Measurements from ENCODE around the gene CRIM1. TPM values are rescaled to one million over a fixed set of nuclear protein-coding genes. Genes with fewer than 3 reads are reported as not detected.

The CRIM1 gene
- total and polyA plus RNA-seq, 10 donors: 7.1 to 213 (median 110) TPM

- H3K36me3 ChIP-seq: no peaks in the 10 kb centered on the region
- DNase-seq: no peak
- H3K27ac ChIP-seq: peak overlapping the region in 1 of 8 donors; percentile 18
- H3K9me3 ChIP-seq: no peaks in the 10 kb centered on the region
- WGBS, 5 donors: 77 to 91% (median 80%) methylated on average over 3 of the region's 3 CpGs
- TF ChIP-seq POLR2AphosphoS5 (IDR thresholded peaks at IDR 0.05): no peak
- TF ChIP-seq CTCF (IDR thresholded peaks at IDR 0.05 in 8 of 11, conservative IDR thresholded peaks at IDR 0.05 in 3 of 11): no peak
- H3K4me3 ChIP-seq: no peak overlapping the region
- intact Hi-C loops (cut with DNase I; ENCODE audit: low total_unique reads): loop anchor here (5.0 to 10.0 kb wide), 2 partner anchors 122 to 155 kb away; no protein-coding TSS in a partner anchor
- H3K27me3 ChIP-seq (replicated peaks in 1 of 7): peaks cover 0 to 31% (median 5%) of the 10 kb centered on the region in 7 donors
- H3K4me1 ChIP-seq: peaks cover 24 to 58% (median 45%) of the 10 kb centered on the region in 6 donors
These were observed 2.9 kb upstream of the CRIM1 start for GRCh38 chr2:36352701-36353100.

GRCh38 chr2:36354811-36355150 lies 797 bp upstream of the CRIM1 start:
- TF ChIP-seq POLR2AphosphoS5 (IDR thresholded peaks at IDR 0.05): no peak
- no peak for TF ChIP-seq CTCF (IDR thresholded peaks at IDR 0.05 in 8 of 11, conservative IDR thresholded peaks at IDR 0.05 in 3 of 11)
- no peak for TF ChIP-seq POLR2A (IDR thresholded peaks at IDR 0.05)
- intact Hi-C loops (cut with DNase I; ENCODE audit: low total_unique reads): loop anchor here (5.0 to 10.0 kb wide), 2 partner anchors 120 to 153 kb away; no protein-coding TSS in a partner anchor
- H3K27ac ChIP-seq: peak overlapping the region in 7 of 8 donors; percentile 63 to 88 (median 85)
- whole genome bisulfite sequencing, 5 donors: 42 to 58% (median 47%) methylated on average over 11 of the region's 11 CpGs
- H3K4me3 ChIP-seq: peak overlapping the region; percentile 48 to 90 (median 75)
- peaks cover 29 to 78% (median 66%) of the 10 kb centered on the region in 6 donors for H3K4me1 ChIP-seq
- H3K27me3 ChIP-seq (replicated peaks in 1 of 7): peaks cover 0 to 44% (median 5%) of the 10 kb centered on the region in 7 donors
- H3K36me3 ChIP-seq: no peaks in the 10 kb centered on the region
- no peak for DNase-seq
- H3K9me3 ChIP-seq: no peaks in the 10 kb centered on the region

- Histone ChIP-seq H3K9me3 (no peaks in the 10 kb centered on the region), H3K4me3 (peak overlapping the region; percentile 48 to 90 (median 75)), H3K27me3 (replicated peaks in 1 of 7) (peaks cover 0 to 44% (median 5%) of the 10 kb centered on the region in 7 donors), H3K4me1 (peaks cover 29 to 90% (median 70%) of the 10 kb centered on the region in 6 donors), H3K27ac (peak overlapping the region; percentile 67 to 88 (median 86)), H3K36me3 (no peaks in the 10 kb centered on the region)
- TF ChIP-seq CTCF (IDR thresholded peaks at IDR 0.05 in 8 of 11, conservative IDR thresholded peaks at IDR 0.05 in 3 of 11) (no peak), POLR2AphosphoS5 (IDR thresholded peaks at IDR 0.05) (no peak), POLR2A (IDR thresholded peaks at IDR 0.05) (no peak)
- WGBS, 5 donors: 0 to 2% (median 1%) methylated on average over 12 to 54 of the region's 55 CpGs
- intact Hi-C loops (cut with DNase I; ENCODE audit: low total_unique reads): loop anchor here (10.0 kb wide), 1 partner anchor 119 kb away; no protein-coding TSS in a partner anchor
- DNase-seq: no peak
These were observed 316 bp downstream of the CRIM1 start for GRCh38 chr2:36355890-36356297.

GRCh38 chr2:36356298-36356989 lies 866 bp downstream of the CRIM1 start:
- peaks cover 33 to 95% (median 73%) of the 10 kb centered on the region in 6 donors for H3K4me1 ChIP-seq
- peak; percentile 86 for DNase-seq
- 0 to 2% (median 0%) methylated on average over 22 to 74 of the region's 74 CpGs for WGBS, 5 donors
- no peak for TF ChIP-seq POLR2A (IDR thresholded peaks at IDR 0.05)
- TF ChIP-seq POLR2AphosphoS5 (IDR thresholded peaks at IDR 0.05): peak in 2 of 3 donors; percentile 7 to 41
- no peak for TF ChIP-seq CTCF (IDR thresholded peaks at IDR 0.05 in 8 of 11, conservative IDR thresholded peaks at IDR 0.05 in 3 of 11)
- H3K9me3 ChIP-seq: no peaks in the 10 kb centered on the region
- peaks cover 0 to 44% (median 5%) of the 10 kb centered on the region in 7 donors for H3K27me3 ChIP-seq (replicated peaks in 1 of 7)
- H3K4me3 ChIP-seq: peak overlapping the region; percentile 48 to 90 (median 75)
- intact Hi-C loops (cut with DNase I; ENCODE audit: low total_unique reads): loop anchor here (10.0 kb wide), 1 partner anchor 118 kb away; no protein-coding TSS in a partner anchor
- H3K27ac ChIP-seq: peak overlapping the region; percentile 2 to 88 (median 86)
- no peaks in the 10 kb centered on the region for H3K36me3 ChIP-seq

Data from spleen (tissue), 11 donors.